ENCODE results near the gene KIF26B. TPM values are rescaled to one million over a fixed set of nuclear protein-coding genes. Genes with fewer than 3 reads are reported as not detected.

Gene KIF26B
- total and polyA plus RNA-seq, 2 experiments from 2014 or later = 0.03 to 0.76 TPM

- TF ChIP-seq ZNF462 (CRISPR knock-in tag; IDR thresholded peaks at IDR 0.05) = no peak
- TF ChIP-seq CREB1 (CRISPR knock-in tag; IDR thresholded peaks at IDR 0.05; ENCODE audit: low read depth) = no peak
Measured at GRCh38 chr1:245338485-245338877, 183.7 kb downstream of the KIF26B start (continued).

DNA sequence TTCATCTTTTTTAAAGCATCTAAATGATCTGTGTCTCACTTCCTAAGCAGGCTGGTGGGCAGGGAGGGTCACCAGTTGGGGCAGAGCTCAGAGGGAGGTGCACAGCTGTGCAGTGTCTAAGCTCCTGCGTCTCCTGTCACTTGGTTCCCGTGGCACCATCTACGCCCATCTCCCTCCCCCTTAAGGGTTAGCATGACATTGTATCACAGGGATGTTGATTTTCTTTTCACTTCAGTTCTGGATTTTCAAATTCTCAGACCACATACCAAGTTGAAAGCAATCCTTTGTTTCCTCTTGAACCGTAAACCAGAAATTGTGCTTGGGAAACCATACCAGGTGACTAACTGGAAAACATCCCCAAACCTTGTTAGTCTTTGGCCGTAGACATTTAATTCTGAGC lies 187.0 kb downstream of the KIF26B start:
- H3K36me3 ChIP-seq (ENCODE audit: insufficient read depth) = no peaks in the 10 kb centered on the region
- TF ChIP-seq JUNB (IDR thresholded peaks at IDR 0.05; ENCODE audit: unreplicated experiment) = no peak
- no peak for TF ChIP-seq STAT1 (IDR thresholded peaks at IDR 0.05; ENCODE audit: unreplicated experiment)
- no peak for TF ChIP-seq POLR2AphosphoS5 (IDR thresholded peaks at IDR 0.05; ENCODE audit: low read depth)
- TF ChIP-seq, protein P1, sequence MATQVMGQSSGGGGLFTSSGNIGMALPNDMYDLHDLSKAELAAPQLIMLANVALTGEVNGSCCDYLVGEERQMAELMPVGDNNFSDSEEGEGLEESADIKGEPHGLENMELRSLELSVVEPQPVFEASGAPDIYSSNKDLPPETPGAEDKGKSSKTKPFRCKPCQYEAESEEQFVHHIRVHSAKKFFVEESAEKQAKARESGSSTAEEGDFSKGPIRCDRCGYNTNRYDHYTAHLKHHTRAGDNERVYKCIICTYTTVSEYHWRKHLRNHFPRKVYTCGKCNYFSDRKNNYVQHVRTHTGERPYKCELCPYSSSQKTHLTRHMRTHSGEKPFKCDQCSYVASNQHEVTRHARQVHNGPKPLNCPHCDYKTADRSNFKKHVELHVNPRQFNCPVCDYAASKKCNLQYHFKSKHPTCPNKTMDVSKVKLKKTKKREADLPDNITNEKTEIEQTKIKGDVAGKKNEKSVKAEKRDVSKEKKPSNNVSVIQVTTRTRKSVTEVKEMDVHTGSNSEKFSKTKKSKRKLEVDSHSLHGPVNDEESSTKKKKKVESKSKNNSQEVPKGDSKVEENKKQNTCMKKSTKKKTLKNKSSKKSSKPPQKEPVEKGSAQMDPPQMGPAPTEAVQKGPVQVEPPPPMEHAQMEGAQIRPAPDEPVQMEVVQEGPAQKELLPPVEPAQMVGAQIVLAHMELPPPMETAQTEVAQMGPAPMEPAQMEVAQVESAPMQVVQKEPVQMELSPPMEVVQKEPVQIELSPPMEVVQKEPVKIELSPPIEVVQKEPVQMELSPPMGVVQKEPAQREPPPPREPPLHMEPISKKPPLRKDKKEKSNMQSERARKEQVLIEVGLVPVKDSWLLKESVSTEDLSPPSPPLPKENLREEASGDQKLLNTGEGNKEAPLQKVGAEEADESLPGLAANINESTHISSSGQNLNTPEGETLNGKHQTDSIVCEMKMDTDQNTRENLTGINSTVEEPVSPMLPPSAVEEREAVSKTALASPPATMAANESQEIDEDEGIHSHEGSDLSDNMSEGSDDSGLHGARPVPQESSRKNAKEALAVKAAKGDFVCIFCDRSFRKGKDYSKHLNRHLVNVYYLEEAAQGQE (IDR thresholded peaks at IDR 0.05; ENCODE audit: unreplicated experiment) = no peak
- TF ChIP-seq, protein P2, sequence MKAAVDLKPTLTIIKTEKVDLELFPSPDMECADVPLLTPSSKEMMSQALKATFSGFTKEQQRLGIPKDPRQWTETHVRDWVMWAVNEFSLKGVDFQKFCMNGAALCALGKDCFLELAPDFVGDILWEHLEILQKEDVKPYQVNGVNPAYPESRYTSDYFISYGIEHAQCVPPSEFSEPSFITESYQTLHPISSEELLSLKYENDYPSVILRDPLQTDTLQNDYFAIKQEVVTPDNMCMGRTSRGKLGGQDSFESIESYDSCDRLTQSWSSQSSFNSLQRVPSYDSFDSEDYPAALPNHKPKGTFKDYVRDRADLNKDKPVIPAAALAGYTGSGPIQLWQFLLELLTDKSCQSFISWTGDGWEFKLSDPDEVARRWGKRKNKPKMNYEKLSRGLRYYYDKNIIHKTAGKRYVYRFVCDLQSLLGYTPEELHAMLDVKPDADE (IDR thresholded peaks at IDR 0.05) = no peak
- TF ChIP-seq, protein P3, sequence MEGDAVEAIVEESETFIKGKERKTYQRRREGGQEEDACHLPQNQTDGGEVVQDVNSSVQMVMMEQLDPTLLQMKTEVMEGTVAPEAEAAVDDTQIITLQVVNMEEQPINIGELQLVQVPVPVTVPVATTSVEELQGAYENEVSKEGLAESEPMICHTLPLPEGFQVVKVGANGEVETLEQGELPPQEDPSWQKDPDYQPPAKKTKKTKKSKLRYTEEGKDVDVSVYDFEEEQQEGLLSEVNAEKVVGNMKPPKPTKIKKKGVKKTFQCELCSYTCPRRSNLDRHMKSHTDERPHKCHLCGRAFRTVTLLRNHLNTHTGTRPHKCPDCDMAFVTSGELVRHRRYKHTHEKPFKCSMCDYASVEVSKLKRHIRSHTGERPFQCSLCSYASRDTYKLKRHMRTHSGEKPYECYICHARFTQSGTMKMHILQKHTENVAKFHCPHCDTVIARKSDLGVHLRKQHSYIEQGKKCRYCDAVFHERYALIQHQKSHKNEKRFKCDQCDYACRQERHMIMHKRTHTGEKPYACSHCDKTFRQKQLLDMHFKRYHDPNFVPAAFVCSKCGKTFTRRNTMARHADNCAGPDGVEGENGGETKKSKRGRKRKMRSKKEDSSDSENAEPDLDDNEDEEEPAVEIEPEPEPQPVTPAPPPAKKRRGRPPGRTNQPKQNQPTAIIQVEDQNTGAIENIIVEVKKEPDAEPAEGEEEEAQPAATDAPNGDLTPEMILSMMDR (conservative IDR thresholded peaks at IDR 0.05; ENCODE audit: low read depth in 2 of 2) = no peak

More for the DNA sequence above, 187.0 kb downstream of the KIF26B start:
- Histone ChIP-seq H3K9me2 (ENCODE audit: insufficient read depth) (no peaks in the 10 kb centered on the region), H3K4me3 (no peak overlapping the region), H3K27me3 (ENCODE audit: insufficient read depth) (no peaks in the 10 kb centered on the region), H4K20me1 (replicated peaks; ENCODE audit: insufficient read depth) (no peaks in the 10 kb centered on the region), H3K27ac (ENCODE audit: low read depth) (no peak overlapping the region), H3F3A (replicated peaks; ENCODE audit: low read depth) (no peaks in the 10 kb centered on the region), H2AFZ (no peak overlapping the region), H3K79me2 (replicated peaks; ENCODE audit: insufficient read depth) (no peaks in the 10 kb centered on the region), H3K4me2 (no peak overlapping the region), H3K4me1 (ENCODE audit: insufficient read depth) (no peaks in the 10 kb centered on the region)
- Mint-ChIP-seq H3K4me1 (peaks cover 12% of the 10 kb centered on the region; the same call in 2 of the 3 replicates), H3K27me3 (ENCODE audit: insufficient read depth, low read depth, poor library complexity) (peaks cover 5% of the 10 kb centered on the region), H3K27ac (no peak overlapping the region), H3K9me3 (no peaks in the 10 kb centered on the region), H3K36me3 (ENCODE audit: low read depth) (no peaks in the 10 kb centered on the region), H3K4me3 (no peak overlapping the region)
- ATAC-seq = no peak
- DNase-seq (ENCODE audit: low spot score) = no peak
